ENCODE data around the gene CALN1. TPM values are rescaled to one million over a fixed set of nuclear protein-coding genes. Genes with fewer than 3 reads are reported as not detected.

CALN1 gene
- total and polyA plus RNA-seq, 2 experiments from 2014 or later = 7.6 to 14.5 TPM

DNA sequence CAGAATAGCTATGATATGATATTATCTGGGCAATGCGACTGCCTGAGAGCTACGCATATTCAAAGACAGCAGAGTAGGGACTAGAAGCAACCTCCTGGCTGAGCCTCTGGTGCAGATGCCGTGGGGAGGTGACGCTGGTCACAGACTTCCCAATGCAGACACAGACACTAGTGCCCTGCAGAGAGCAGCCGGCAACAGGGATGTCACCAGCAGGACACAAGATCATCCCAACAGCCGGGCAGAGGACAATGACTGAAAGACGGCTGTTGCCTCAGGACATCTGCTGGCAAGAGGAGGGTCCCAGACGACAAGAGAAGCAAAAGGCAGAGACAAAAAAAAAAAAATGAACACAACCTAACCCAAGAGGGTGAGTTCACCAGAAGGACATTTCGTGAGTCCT lies 104.6 kb downstream of the CALN1 start:
- no peak overlapping the region for H2AFZ ChIP-seq
- Mint-ChIP-seq H3K4me1 (peaks cover 40% of the 10 kb centered on the region), H3K36me3 (ENCODE audit: low read depth) (no peaks in the 10 kb centered on the region), H3K27ac (peak overlapping the region; percentile 44; the same call in 1 of the 2 replicates), H3K27me3 (ENCODE audit: insufficient read depth, low read depth, poor library complexity) (peaks cover 7% of the 10 kb centered on the region), H3K4me3 (no peak overlapping the region), H3K9me3 (no peaks in the 10 kb centered on the region)
- H3K9me2 ChIP-seq (ENCODE audit: insufficient read depth) = no peaks in the 10 kb centered on the region
- H3K4me2 ChIP-seq = 0 out of 2 replicates have a peak overlapping the region, but pooled peaks have one; percentile 8
- no peaks in the 10 kb centered on the region for H3K36me3 ChIP-seq (ENCODE audit: insufficient read depth)
- H3F3A ChIP-seq (replicated peaks; ENCODE audit: low read depth) = no peaks in the 10 kb centered on the region
- no peaks in the 10 kb centered on the region for H3K27me3 ChIP-seq (ENCODE audit: insufficient read depth)
- TF ChIP-seq EZH2 (IDR thresholded peaks at IDR 0.05; ENCODE audit: low read depth, unreplicated experiment) = no peak
- TF ChIP-seq, protein P1, sequence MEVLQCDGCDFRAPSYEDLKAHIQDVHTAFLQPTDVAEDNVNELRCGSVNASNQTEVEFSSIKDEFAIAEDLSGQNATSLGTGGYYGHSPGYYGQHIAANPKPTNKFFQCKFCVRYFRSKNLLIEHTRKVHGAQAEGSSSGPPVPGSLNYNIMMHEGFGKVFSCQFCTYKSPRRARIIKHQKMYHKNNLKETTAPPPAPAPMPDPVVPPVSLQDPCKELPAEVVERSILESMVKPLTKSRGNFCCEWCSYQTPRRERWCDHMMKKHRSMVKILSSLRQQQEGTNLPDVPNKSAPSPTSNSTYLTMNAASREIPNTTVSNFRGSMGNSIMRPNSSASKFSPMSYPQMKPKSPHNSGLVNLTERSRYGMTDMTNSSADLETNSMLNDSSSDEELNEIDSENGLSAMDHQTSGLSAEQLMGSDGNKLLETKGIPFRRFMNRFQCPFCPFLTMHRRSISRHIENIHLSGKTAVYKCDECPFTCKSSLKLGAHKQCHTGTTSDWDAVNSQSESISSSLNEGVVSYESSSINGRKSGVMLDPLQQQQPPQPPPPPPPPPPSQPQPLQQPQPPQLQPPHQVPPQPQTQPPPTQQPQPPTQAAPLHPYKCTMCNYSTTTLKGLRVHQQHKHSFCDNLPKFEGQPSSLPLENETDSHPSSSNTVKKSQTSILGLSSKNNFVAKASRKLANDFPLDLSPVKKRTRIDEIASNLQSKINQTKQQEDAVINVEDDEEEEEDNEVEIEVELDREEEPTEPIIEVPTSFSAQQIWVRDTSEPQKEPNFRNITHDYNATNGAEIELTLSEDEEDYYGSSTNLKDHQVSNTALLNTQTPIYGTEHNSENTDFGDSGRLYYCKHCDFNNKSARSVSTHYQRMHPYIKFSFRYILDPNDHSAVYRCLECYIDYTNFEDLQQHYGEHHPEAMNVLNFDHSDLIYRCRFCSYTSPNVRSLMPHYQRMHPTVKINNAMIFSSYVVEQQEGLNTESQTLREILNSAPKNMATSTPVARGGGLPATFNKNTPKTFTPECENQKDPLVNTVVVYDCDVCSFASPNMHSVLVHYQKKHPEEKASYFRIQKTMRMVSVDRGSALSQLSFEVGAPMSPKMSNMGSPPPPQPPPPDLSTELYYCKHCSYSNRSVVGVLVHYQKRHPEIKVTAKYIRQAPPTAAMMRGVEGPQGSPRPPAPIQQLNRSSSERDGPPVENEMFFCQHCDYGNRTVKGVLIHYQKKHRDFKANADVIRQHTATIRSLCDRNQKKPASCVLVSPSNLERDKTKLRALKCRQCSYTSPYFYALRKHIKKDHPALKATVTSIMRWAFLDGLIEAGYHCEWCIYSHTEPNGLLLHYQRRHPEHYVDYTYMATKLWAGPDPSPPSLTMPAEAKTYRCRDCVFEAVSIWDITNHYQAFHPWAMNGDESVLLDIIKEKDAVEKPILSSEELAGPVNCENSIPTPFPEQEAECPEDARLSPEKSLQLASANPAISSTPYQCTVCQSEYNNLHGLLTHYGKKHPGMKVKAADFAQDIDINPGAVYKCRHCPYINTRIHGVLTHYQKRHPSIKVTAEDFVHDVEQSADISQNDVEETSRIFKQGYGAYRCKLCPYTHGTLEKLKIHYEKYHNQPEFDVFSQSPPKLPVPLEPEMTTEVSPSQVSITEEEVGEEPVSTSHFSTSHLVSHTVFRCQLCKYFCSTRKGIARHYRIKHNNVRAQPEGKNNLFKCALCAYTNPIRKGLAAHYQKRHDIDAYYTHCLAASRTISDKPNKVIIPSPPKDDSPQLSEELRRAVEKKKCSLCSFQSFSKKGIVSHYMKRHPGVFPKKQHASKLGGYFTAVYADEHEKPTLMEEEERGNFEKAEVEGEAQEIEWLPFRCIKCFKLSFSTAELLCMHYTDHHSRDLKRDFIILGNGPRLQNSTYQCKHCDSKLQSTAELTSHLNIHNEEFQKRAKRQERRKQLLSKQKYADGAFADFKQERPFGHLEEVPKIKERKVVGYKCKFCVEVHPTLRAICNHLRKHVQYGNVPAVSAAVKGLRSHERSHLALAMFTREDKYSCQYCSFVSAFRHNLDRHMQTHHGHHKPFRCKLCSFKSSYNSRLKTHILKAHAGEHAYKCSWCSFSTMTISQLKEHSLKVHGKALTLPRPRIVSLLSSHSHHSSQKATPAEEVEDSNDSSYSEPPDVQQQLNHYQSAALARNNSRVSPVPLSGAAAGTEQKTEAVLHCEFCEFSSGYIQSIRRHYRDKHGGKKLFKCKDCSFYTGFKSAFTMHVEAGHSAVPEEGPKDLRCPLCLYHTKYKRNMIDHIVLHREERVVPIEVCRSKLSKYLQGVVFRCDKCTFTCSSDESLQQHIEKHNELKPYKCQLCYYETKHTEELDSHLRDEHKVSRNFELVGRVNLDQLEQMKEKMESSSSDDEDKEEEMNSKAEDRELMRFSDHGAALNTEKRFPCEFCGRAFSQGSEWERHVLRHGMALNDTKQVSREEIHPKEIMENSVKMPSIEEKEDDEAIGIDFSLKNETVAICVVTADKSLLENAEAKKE (CRISPR knock-in tag; IDR thresholded peaks at IDR 0.05) = no peak
- no peak for TF ChIP-seq NANOG (IDR thresholded peaks at IDR 0.05; ENCODE audit: borderline replicate concordance)
- TF ChIP-seq POLR2AphosphoS5 (IDR thresholded peaks at IDR 0.05; ENCODE audit: low read depth) = no peak
- no peak for TF ChIP-seq STAT1 (IDR thresholded peaks at IDR 0.05; ENCODE audit: unreplicated experiment)
- TF ChIP-seq CREB1 (CRISPR knock-in tag; IDR thresholded peaks at IDR 0.05; ENCODE audit: low read depth) = no peak
- TF ChIP-seq, protein P2, sequence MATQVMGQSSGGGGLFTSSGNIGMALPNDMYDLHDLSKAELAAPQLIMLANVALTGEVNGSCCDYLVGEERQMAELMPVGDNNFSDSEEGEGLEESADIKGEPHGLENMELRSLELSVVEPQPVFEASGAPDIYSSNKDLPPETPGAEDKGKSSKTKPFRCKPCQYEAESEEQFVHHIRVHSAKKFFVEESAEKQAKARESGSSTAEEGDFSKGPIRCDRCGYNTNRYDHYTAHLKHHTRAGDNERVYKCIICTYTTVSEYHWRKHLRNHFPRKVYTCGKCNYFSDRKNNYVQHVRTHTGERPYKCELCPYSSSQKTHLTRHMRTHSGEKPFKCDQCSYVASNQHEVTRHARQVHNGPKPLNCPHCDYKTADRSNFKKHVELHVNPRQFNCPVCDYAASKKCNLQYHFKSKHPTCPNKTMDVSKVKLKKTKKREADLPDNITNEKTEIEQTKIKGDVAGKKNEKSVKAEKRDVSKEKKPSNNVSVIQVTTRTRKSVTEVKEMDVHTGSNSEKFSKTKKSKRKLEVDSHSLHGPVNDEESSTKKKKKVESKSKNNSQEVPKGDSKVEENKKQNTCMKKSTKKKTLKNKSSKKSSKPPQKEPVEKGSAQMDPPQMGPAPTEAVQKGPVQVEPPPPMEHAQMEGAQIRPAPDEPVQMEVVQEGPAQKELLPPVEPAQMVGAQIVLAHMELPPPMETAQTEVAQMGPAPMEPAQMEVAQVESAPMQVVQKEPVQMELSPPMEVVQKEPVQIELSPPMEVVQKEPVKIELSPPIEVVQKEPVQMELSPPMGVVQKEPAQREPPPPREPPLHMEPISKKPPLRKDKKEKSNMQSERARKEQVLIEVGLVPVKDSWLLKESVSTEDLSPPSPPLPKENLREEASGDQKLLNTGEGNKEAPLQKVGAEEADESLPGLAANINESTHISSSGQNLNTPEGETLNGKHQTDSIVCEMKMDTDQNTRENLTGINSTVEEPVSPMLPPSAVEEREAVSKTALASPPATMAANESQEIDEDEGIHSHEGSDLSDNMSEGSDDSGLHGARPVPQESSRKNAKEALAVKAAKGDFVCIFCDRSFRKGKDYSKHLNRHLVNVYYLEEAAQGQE (IDR thresholded peaks at IDR 0.05; ENCODE audit: unreplicated experiment) = no peak
- TF ChIP-seq EZH2phosphoT487 (IDR thresholded peaks at IDR 0.05; ENCODE audit: unreplicated experiment) = no peak
- no peak for TF ChIP-seq ZNF114 (CRISPR knock-in tag; IDR thresholded peaks at IDR 0.05)
- TF ChIP-seq JUNB (IDR thresholded peaks at IDR 0.05; ENCODE audit: unreplicated experiment) = no peak
- TF ChIP-seq, protein P3, sequence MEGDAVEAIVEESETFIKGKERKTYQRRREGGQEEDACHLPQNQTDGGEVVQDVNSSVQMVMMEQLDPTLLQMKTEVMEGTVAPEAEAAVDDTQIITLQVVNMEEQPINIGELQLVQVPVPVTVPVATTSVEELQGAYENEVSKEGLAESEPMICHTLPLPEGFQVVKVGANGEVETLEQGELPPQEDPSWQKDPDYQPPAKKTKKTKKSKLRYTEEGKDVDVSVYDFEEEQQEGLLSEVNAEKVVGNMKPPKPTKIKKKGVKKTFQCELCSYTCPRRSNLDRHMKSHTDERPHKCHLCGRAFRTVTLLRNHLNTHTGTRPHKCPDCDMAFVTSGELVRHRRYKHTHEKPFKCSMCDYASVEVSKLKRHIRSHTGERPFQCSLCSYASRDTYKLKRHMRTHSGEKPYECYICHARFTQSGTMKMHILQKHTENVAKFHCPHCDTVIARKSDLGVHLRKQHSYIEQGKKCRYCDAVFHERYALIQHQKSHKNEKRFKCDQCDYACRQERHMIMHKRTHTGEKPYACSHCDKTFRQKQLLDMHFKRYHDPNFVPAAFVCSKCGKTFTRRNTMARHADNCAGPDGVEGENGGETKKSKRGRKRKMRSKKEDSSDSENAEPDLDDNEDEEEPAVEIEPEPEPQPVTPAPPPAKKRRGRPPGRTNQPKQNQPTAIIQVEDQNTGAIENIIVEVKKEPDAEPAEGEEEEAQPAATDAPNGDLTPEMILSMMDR (conservative IDR thresholded peaks at IDR 0.05; ENCODE audit: low read depth in 2 of 2) = no peak
- TF ChIP-seq ZNF331 (CRISPR knock-in tag; IDR thresholded peaks at IDR 0.05; ENCODE audit: low read depth) = no peak
- TF ChIP-seq, protein P4, sequence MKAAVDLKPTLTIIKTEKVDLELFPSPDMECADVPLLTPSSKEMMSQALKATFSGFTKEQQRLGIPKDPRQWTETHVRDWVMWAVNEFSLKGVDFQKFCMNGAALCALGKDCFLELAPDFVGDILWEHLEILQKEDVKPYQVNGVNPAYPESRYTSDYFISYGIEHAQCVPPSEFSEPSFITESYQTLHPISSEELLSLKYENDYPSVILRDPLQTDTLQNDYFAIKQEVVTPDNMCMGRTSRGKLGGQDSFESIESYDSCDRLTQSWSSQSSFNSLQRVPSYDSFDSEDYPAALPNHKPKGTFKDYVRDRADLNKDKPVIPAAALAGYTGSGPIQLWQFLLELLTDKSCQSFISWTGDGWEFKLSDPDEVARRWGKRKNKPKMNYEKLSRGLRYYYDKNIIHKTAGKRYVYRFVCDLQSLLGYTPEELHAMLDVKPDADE (IDR thresholded peaks at IDR 0.05) = no peak
- H3K27ac ChIP-seq (ENCODE audit: low read depth) = no peak overlapping the region
- peaks cover 65% of the 10 kb centered on the region for H3K79me2 ChIP-seq (replicated peaks; ENCODE audit: insufficient read depth)
- ATAC-seq (no peak), DNase-seq (ENCODE audit: low spot score) (no peak)
- H3K4me3 ChIP-seq = no peak overlapping the region
- H4K20me1 ChIP-seq (replicated peaks; ENCODE audit: insufficient read depth) = no peaks in the 10 kb centered on the region; the same call in 1 of the 2 replicates
- peaks cover 38% of the 10 kb centered on the region for H3K4me1 ChIP-seq (ENCODE audit: insufficient read depth)

Data from GM23338 (cell line).